ENCODE data around the gene SPON1. TPM values are rescaled to one million over a fixed set of nuclear protein-coding genes. Genes with fewer than 3 reads are reported as not detected.
"Not testable (repeated sequence)": the region's sequence is repeated elsewhere in the genome, so short reads cannot be mapped to it uniquely, and the experiment has no call there.

Gene SPON1
- total and polyA plus RNA-seq, 10 of the 15 experiments (the other 5 are each of a cell fraction or from before 2014, with no cell fraction given) = 0.13 to 1.1 (median 0.18) TPM; not detected in 5

DNA sequence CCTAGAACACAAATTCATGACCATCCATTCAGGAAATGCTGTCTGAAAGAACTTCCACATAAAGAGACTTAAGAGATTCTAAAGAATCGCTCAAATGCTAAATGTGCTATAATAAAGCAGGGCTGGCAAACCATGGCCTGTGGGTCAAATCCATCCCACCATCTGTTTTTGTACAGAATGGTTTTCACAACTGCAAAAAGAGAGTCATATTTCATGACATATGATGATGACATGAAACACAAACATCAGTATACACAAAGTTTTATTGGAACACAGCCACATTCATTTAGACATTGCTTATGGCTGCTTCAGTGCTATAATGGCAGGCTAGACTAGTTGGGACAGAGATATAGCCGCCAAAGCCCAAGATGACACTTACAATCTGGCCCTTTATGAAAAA is 311.4 kb downstream of the SPON1 start:
- FAIRE-seq = no peak
- ChIA-PET SMC1A (ENCODE audit: uncharacterized antibody, unreplicated experiment) (no interaction called here), RAD21 (ENCODE audit: unreplicated experiment) (no interaction called here), POLR2A (no interaction called here), CTCF (no interaction called here)
- Histone ChIP-seq H4K20me1 (ENCODE audit: control insufficient read depth, insufficient read depth) (no peaks in the 10 kb centered on the region), H3K9ac (ENCODE audit: control insufficient read depth, insufficient read depth, low read length) (no peak overlapping the region), H3K9me3 (replicated peaks; ENCODE audit: control insufficient read depth, insufficient read depth, low read length) (no peaks in the 10 kb centered on the region), H3K79me2 (ENCODE audit: control insufficient read depth, insufficient read depth, low read length) (no peaks in the 10 kb centered on the region), H3K36me3 (ENCODE audit: control insufficient read depth in 2 of 2, insufficient read depth in 2 of 2, low read length in 1 of 2) (no peaks in the 10 kb centered on the region), H3K4me2 (ENCODE audit: control insufficient read depth, insufficient read depth) (no peak overlapping the region), H3K27me3 (replicated peaks in 1 of 2; ENCODE audit: control insufficient read depth in 2 of 2, insufficient read depth in 2 of 2, low read length in 1 of 2) (no peaks in the 10 kb centered on the region), H3K4me3 (no peak overlapping the region), H3K4me1 (ENCODE audit: control insufficient read depth, insufficient read depth, low read length) (peaks cover 33% of the 10 kb centered on the region), H2AFZ (ENCODE audit: control insufficient read depth, low read depth, low read length) (no peak overlapping the region), H3K27ac (ENCODE audit: control insufficient read depth, insufficient read depth) (no peak overlapping the region)
- no peak for ATAC-seq
- TF ChIP-seq, protein P1, sequence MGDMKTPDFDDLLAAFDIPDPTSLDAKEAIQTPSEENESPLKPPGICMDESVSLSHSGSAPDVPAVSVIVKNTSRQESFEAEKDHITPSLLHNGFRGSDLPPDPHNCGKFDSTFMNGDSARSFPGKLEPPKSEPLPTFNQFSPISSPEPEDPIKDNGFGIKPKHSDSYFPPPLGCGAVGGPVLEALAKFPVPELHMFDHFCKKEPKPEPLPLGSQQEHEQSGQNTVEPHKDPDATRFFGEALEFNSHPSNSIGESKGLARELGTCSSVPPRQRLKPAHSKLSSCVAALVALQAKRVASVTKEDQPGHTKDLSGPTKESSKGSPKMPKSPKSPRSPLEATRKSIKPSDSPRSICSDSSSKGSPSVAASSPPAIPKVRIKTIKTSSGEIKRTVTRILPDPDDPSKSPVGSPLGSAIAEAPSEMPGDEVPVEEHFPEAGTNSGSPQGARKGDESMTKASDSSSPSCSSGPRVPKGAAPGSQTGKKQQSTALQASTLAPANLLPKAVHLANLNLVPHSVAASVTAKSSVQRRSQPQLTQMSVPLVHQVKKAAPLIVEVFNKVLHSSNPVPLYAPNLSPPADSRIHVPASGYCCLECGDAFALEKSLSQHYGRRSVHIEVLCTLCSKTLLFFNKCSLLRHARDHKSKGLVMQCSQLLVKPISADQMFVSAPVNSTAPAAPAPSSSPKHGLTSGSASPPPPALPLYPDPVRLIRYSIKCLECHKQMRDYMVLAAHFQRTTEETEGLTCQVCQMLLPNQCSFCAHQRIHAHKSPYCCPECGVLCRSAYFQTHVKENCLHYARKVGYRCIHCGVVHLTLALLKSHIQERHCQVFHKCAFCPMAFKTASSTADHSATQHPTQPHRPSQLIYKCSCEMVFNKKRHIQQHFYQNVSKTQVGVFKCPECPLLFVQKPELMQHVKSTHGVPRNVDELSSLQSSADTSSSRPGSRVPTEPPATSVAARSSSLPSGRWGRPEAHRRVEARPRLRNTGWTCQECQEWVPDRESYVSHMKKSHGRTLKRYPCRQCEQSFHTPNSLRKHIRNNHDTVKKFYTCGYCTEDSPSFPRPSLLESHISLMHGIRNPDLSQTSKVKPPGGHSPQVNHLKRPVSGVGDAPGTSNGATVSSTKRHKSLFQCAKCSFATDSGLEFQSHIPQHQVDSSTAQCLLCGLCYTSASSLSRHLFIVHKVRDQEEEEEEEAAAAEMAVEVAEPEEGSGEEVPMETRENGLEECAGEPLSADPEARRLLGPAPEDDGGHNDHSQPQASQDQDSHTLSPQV (IDR thresholded peaks at IDR 0.05) = no peak
- TF ChIP-seq KAT2A (conservative IDR thresholded peaks at IDR 0.05; ENCODE audit: control insufficient read depth, low read depth, low read length) (no peak), YBX1 (IDR thresholded peaks at IDR 0.05) (no peak), GATAD2B (conservative IDR thresholded peaks at IDR 0.05; ENCODE audit: low read depth) (no peak)
- BruUV-seq (replicated peaks) = no TSS peak
- intact Hi-C loops (cut with micrococcal nuclease; ENCODE audit: unreplicated experiment) = no loop called here
- no peak for DNase-seq (ENCODE audit: low read depth, low spot score)
- in situ Hi-C loops (cut with MboI) = no loop called here
- 98% methylated on average over 2 of the region's 2 CpGs for WGBS (ENCODE audit: insufficient coverage, insufficient replicate concordance, low lambda C conversion rate, missing lambda C conversion rate)

DNA sequence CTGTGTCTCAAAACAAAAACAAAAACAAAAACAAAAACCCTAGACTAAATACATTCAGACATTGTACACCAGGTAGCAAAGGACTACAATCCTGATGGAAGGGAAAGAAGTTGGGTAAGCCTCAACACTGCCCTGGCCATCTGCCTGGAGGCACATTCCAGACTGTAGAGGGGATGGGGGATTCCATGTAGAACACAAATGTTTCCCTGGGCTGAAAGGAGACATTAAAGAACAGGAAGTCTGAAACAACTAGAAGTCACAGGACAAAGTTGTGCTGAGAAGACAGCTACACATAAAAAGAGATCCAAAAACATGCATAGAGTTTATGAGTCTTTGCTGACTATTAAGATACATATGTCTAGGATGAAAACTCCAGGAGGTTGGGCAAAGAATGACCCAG is 312.6 kb downstream of the SPON1 start:
- POLR2A ChIA-PET = no interaction called here
- H3K27ac ChIP-seq (ENCODE audit: control insufficient read depth, insufficient read depth) = no peak overlapping the region
- H3K4me1 ChIP-seq (ENCODE audit: control insufficient read depth, insufficient read depth, low read length) = peaks cover 32% of the 10 kb centered on the region
- no peak overlapping the region for H2AFZ ChIP-seq (ENCODE audit: control insufficient read depth, low read depth, low read length)
- no peak for TF ChIP-seq NR2C2 (IDR thresholded peaks at IDR 0.05; ENCODE audit: borderline replicate concordance, control insufficient read depth, insufficient read length, low read depth)
- no peak overlapping the region for H3K4me3 ChIP-seq
- no peaks in the 10 kb centered on the region for H3K9me3 ChIP-seq (replicated peaks; ENCODE audit: control insufficient read depth, insufficient read depth, low read length)
- no peak overlapping the region for H3K4me2 ChIP-seq (ENCODE audit: control insufficient read depth, insufficient read depth)
- FAIRE-seq = no peak
- SMC1A ChIA-PET (ENCODE audit: uncharacterized antibody, unreplicated experiment) = interaction anchor here (1.2 kb wide), 1 partner anchor 10 kb away, joined by 3 read pairs; no protein-coding TSS in a partner anchor
- no peak overlapping the region for H3K9ac ChIP-seq (ENCODE audit: control insufficient read depth, insufficient read depth, low read length)
- H3K27me3 ChIP-seq (replicated peaks in 1 of 2; ENCODE audit: control insufficient read depth in 2 of 2, insufficient read depth in 2 of 2, low read length in 1 of 2) = no peaks in the 10 kb centered on the region
- H3K36me3 ChIP-seq (ENCODE audit: control insufficient read depth in 2 of 2, insufficient read depth in 2 of 2, low read length in 1 of 2) = peaks cover 0 to 4% of the 10 kb centered on the region in 2 experiments; a peak in 1 of 4 replicates
- DNase-seq (ENCODE audit: low read depth, low spot score) = no peak
- in situ Hi-C loops (cut with MboI) (no loop called here), intact Hi-C loops (cut with micrococcal nuclease; ENCODE audit: unreplicated experiment) (no loop called here)
- RAD21 ChIA-PET (ENCODE audit: unreplicated experiment) = no interaction called here
- ATAC-seq = no peak
- H3K79me2 ChIP-seq (ENCODE audit: control insufficient read depth, insufficient read depth, low read length) = no peaks in the 10 kb centered on the region
- BruUV-seq (replicated peaks) = no TSS peak
- CTCF ChIA-PET = no interaction called here
- H4K20me1 ChIP-seq (ENCODE audit: control insufficient read depth, insufficient read depth) = no peaks in the 10 kb centered on the region

DNA sequence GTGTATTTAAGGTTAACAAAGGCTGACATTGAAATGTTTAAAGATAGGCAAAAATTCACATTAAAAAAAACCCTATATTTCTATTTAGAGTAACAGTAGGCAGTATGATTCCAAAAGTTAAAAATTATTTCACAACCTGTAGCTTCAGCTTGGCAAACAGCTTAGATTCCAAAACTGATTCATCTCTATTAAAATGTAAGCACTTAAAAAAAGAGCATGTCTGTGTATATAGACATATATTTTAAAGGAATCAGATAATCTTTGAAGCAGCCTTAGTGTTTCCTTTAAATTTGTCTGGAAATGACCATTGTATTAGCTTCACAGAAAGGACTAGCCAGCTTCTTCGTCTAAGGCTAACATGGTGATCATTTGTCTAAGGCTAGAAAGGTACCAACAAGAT is 316.3 kb downstream of the SPON1 start:
- DNase-seq (ENCODE audit: low read depth, low spot score); CTCF ChIA-PET: not testable (repeated sequence)
- TSS peak; percentile 52 for BruUV-seq (replicated peaks)

More for the DNA sequence above, 316.3 kb downstream of the SPON1 start:
- peak; percentile 52 for FAIRE-seq
- H3K27ac ChIP-seq (ENCODE audit: control insufficient read depth, insufficient read depth); POLR2A ChIA-PET; in situ Hi-C loops (cut with MboI); H3K4me3 ChIP-seq; H3K4me2 ChIP-seq (ENCODE audit: control insufficient read depth, insufficient read depth); H3K9ac ChIP-seq (ENCODE audit: control insufficient read depth, insufficient read depth, low read length); RAD21 ChIA-PET (ENCODE audit: unreplicated experiment); H4K20me1 ChIP-seq (ENCODE audit: control insufficient read depth, insufficient read depth); H3K9me3 ChIP-seq (replicated peaks; ENCODE audit: control insufficient read depth, insufficient read depth, low read length); H3K79me2 ChIP-seq (ENCODE audit: control insufficient read depth, insufficient read depth, low read length); ATAC-seq; H3K36me3 ChIP-seq (ENCODE audit: control insufficient read depth in 2 of 2, insufficient read depth in 2 of 2, low read length in 1 of 2); H3K27me3 ChIP-seq (replicated peaks in 1 of 2; ENCODE audit: control insufficient read depth in 2 of 2, insufficient read depth in 2 of 2, low read length in 1 of 2); H2AFZ ChIP-seq (ENCODE audit: control insufficient read depth, low read depth, low read length); intact Hi-C loops (cut with micrococcal nuclease; ENCODE audit: unreplicated experiment): not testable (repeated sequence)
- SMC1A ChIA-PET (ENCODE audit: uncharacterized antibody, unreplicated experiment) = interaction anchor here (1.7 kb wide), 1 partner anchor 9 kb away, joined by 4 read pairs; no protein-coding TSS in a partner anchor
- H3K4me1 ChIP-seq (ENCODE audit: control insufficient read depth, insufficient read depth, low read length) = peaks cover 12% of the 10 kb centered on the region
- WGBS (ENCODE audit: insufficient coverage, insufficient replicate concordance, low lambda C conversion rate, missing lambda C conversion rate) = no CpG with 5 or more reads among the region's 1 CpG
